DOHH2 (cell line): ENCODE measurements around the gene KBTBD12.

Source experiments
- H3F3A ChIP-seq: fragments of 200-600 bp; sonication (generic), shearing (Covaris generic); 2 replicates; pipeline ENCODE4 v1.6.0; 2016; ENCODE audit warnings: antibody characterized with exemption, mild to moderate bottlenecking; ENCODE audit not compliant: control insufficient read depth, insufficient read depth
- H3K27ac ChIP-seq: fragments of 200-600 bp; sonication (generic); 2 replicates; pipeline ENCODE4 v1.5.1; 2014; ENCODE audit warnings: low read depth, mild to moderate bottlenecking, low read length, moderate library complexity
- H3K27me3 ChIP-seq: fragments of 200-600 bp; sonication (generic); 2 replicates; pipeline ENCODE4 v1.6.1; 2014; ENCODE audit warnings: mild to moderate bottlenecking, low read length, mixed read lengths; ENCODE audit not compliant: control insufficient read depth
- H3K36me3 ChIP-seq: fragments of 200-600 bp; sonication (generic); 2 replicates; pipeline ENCODE4 v1.6.1; 2014; ENCODE audit warnings: mild to moderate bottlenecking, low read length, moderate library complexity, mixed read lengths; ENCODE audit not compliant: control insufficient read depth
- H3K4me1 ChIP-seq: fragments of 200-600 bp; sonication (generic); 2 replicates; pipeline ENCODE4 v1.6.1; 2014; ENCODE audit warnings: mild to moderate bottlenecking, low read length, mixed read lengths; ENCODE audit not compliant: control insufficient read depth
- H3K4me2 ChIP-seq: fragments of 200-600 bp; sonication (generic); 2 replicates; pipeline ENCODE4 v1.6.0; 2014; ENCODE audit warnings: mild to moderate bottlenecking, low read length, moderate library complexity
- H3K4me3 ChIP-seq: fragments of 200-600 bp; sonication (generic); 2 replicates; pipeline ENCODE4 v1.5.1; 2014; ENCODE audit warnings: mild to moderate bottlenecking, low read length, mixed read lengths
- H3K79me2 ChIP-seq: fragments of 200-600 bp; sonication (generic); 2 replicates; pipeline ENCODE4 v1.6.1; 2014; ENCODE audit warnings: mild to moderate bottlenecking, low read length, mixed read lengths; ENCODE audit not compliant: control insufficient read depth
- H3K9me2 ChIP-seq: fragments of 200-600 bp; sonication (generic); replicated peaks from 2 replicates; pipeline ENCODE4 v1.6.1; 2014; ENCODE audit warnings: mild to moderate bottlenecking, low read length, mixed read lengths; ENCODE audit not compliant: control insufficient read depth
- H3K9me3 ChIP-seq: fragments of 200-600 bp; sonication (generic); 2 replicates; pipeline ENCODE4 v1.6.1; 2014; ENCODE audit warnings: antibody characterized with exemption, low read length, mixed read lengths; ENCODE audit not compliant: control insufficient read depth, insufficient read depth
- H4K20me1 ChIP-seq: fragments of 200-600 bp; sonication (generic); 2 replicates; pipeline ENCODE4 v1.6.0; 2014; ENCODE audit warnings: low read depth, mild to moderate bottlenecking, antibody characterized with exemption, low read length, moderate library complexity; ENCODE audit not compliant: control insufficient read depth, insufficient read depth
- CTCF ChIP-seq: fragments of 200-600 bp; sonication (generic); IDR thresholded peaks from one replicate; pipeline ENCODE4 v1.5.1; 2014; ENCODE audit warnings: antibody characterized with exemption, mild to moderate bottlenecking, low read depth, low read length; ENCODE audit not compliant: poor library complexity, severe bottlenecking
- EZH2phosphoT487 ChIP-seq: fragments of 200-600 bp; sonication (generic); IDR thresholded peaks from 2 replicates; pipeline ENCODE4 v1.6.1; 2017; ENCODE audit warnings: borderline replicate concordance, mild to moderate bottlenecking, antibody characterized with exemption, low read length, moderate library complexity, mixed read lengths

Gene KBTBD12

DNA sequence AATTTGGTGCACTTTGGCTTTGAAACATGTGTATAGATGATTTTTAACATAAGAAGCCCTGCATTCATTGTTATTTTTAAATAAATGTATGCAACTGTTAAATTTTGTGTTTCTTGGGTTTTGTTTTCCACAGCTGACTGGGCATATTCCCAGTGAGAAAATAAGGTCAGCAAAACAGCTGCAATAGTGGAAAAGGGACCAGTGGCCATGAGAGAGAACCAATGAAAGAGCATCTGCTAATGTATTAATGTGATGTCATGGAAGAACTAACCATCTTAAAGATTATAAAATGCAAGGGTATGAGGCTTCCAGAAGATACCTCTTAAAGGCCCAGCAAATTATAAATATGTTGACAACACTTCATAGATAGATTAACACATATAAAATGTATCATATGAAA lies 31.0 kb upstream of the KBTBD12 start:
- Histone ChIP-seq H3K4me2 (no peak overlapping the region), H3K79me2 (no peaks in the 10 kb centered on the region), H3K4me3 (no peak overlapping the region), H3K27ac (no peak overlapping the region), H3K4me1 (peaks cover 25% of the 10 kb centered on the region), H3K27me3 (no peaks in the 10 kb centered on the region), H3F3A (no peaks in the 10 kb centered on the region), H3K36me3 (no peaks in the 10 kb centered on the region), H3K9me3 (no peaks in the 10 kb centered on the region), H4K20me1 (no peaks in the 10 kb centered on the region), H3K9me2 (no peaks in the 10 kb centered on the region)
- TF ChIP-seq CTCF (no peak), EZH2phosphoT487 (no peak)

- H3K4me2 ChIP-seq, result peak overlapping the region; percentile 30; the same call in 1 of the 2 replicates
- peaks cover 25% of the 10 kb centered on the region for H3K4me1 ChIP-seq
- no peaks in the 10 kb centered on the region for H3K36me3 ChIP-seq
- H3K9me3 ChIP-seq, result no peaks in the 10 kb centered on the region; the same call in 1 of the 2 replicates
- no peaks in the 10 kb centered on the region for H4K20me1 ChIP-seq
- TF ChIP-seq EZH2phosphoT487 (no peak), CTCF (no peak)
- H3F3A ChIP-seq, result no peaks in the 10 kb centered on the region
- H3K4me3 ChIP-seq, result no peak overlapping the region
- H3K27me3 ChIP-seq, result no peaks in the 10 kb centered on the region
- H3K27ac ChIP-seq, result no peak overlapping the region
- no peaks in the 10 kb centered on the region for H3K79me2 ChIP-seq
- H3K9me2 ChIP-seq, result no peaks in the 10 kb centered on the region
These were observed 28.6 kb upstream of the KBTBD12 start for GRCh38 chr3:127886231-127886955.

GRCh38 chr3:127886956-127887231 lies 28.1 kb upstream of the KBTBD12 start:
- Histone ChIP-seq H3K27me3 (no peaks in the 10 kb centered on the region), H3K36me3 (no peaks in the 10 kb centered on the region), H3F3A (no peaks in the 10 kb centered on the region), H3K27ac (no peak overlapping the region), H4K20me1 (no peaks in the 10 kb centered on the region), H3K79me2 (no peaks in the 10 kb centered on the region), H3K9me2 (no peaks in the 10 kb centered on the region), H3K9me3 (no peaks in the 10 kb centered on the region; the same call in 1 of the 2 replicates), H3K4me1 (peaks cover 25% of the 10 kb centered on the region), H3K4me3 (no peak overlapping the region), H3K4me2 (peak overlapping the region; percentile 30; the same call in 1 of the 2 replicates)
- TF ChIP-seq CTCF, result no peak
- no peak for TF ChIP-seq EZH2phosphoT487
